ENCODE data around the gene CIZ1. TPM values are rescaled to one million over a fixed set of nuclear protein-coding genes. Genes with fewer than 3 reads are reported as not detected.
A peak's percentile ranks its signal among the peaks of the same experiment; 100 is the strongest.

The CIZ1 gene
- total and polyA plus RNA-seq, 2 experiments from 2014 or later, result 48.5 to 73.1 TPM

- no peaks in the 10 kb centered on the region for H3K9me3 ChIP-seq (ENCODE audit: low read depth)
- TF ChIP-seq EZH2 (IDR thresholded peaks at IDR 0.05; ENCODE audit: insufficient read depth, poor library complexity, severe bottlenecking) (no peak), EZH2phosphoT487 (IDR thresholded peaks at IDR 0.05; ENCODE audit: insufficient read depth, low read depth) (no peak)
- H4K20me1 ChIP-seq (ENCODE audit: insufficient read depth), result no peaks in the 10 kb centered on the region; the same call in 1 of the 2 replicates
- H3K4me3 ChIP-seq, result peak overlapping the region; percentile 98
- no peaks in the 10 kb centered on the region for H3F3A ChIP-seq (ENCODE audit: insufficient read depth)
- no peaks in the 10 kb centered on the region for H3K36me3 ChIP-seq (ENCODE audit: low read depth)
- no peak overlapping the region; the same call in 1 of the 2 replicates for H3K27ac ChIP-seq
- H2AFZ ChIP-seq, result peak overlapping the region; percentile 96
- no peaks in the 10 kb centered on the region for H3K27me3 ChIP-seq (replicated peaks; ENCODE audit: insufficient read depth)
- peaks cover 29% of the 10 kb centered on the region for H3K79me2 ChIP-seq (ENCODE audit: insufficient read depth)
- in situ Hi-C loops (cut with MboI), result no loop called here
- H3K9ac ChIP-seq, result peak overlapping the region; percentile 96
- WGBS, 2 experiments (ENCODE audit: low coverage in 1 of 2, low lambda C conversion rate in 2 of 2, missing lambda C conversion rate in 2 of 2), result 38 to 41% methylated on average over 28 to 29 of the region's 29 CpGs
- H3K4me1 ChIP-seq (ENCODE audit: insufficient read depth), result peaks cover 9% of the 10 kb centered on the region; the same call in 1 of the 2 replicates
- DNase-seq, result peak; percentile 31
- H3K9me2 ChIP-seq (ENCODE audit: insufficient read depth), result no peaks in the 10 kb centered on the region
- peak overlapping the region; percentile 84 for H3K4me2 ChIP-seq (ENCODE audit: unreplicated experiment)
Observed at GRCh38 chr9:128128836-128129590, 62.4 kb downstream of the CIZ1 start.

- in situ Hi-C loops (cut with MboI), result no loop called here
- WGBS, 2 experiments (ENCODE audit: low coverage in 1 of 2, low lambda C conversion rate in 2 of 2, missing lambda C conversion rate in 2 of 2), result 0 to 1% methylated on average over 68 to 82 of the region's 82 CpGs
- H3K4me2 ChIP-seq (ENCODE audit: unreplicated experiment), result peak overlapping the region; percentile 84
- peak overlapping the region; percentile 96 for H2AFZ ChIP-seq
- H3K27ac ChIP-seq, result peak overlapping the region; percentile 97
- H3K9me3 ChIP-seq (ENCODE audit: low read depth), result no peaks in the 10 kb centered on the region
- H3K9me2 ChIP-seq (ENCODE audit: insufficient read depth), result no peaks in the 10 kb centered on the region
- H3K27me3 ChIP-seq (replicated peaks; ENCODE audit: insufficient read depth), result no peaks in the 10 kb centered on the region
- no peaks in the 10 kb centered on the region for H3F3A ChIP-seq (ENCODE audit: insufficient read depth)
- H3K4me3 ChIP-seq, result peak overlapping the region; percentile 98
- no peaks in the 10 kb centered on the region; the same call in 1 of the 2 replicates for H4K20me1 ChIP-seq (ENCODE audit: insufficient read depth)
- DNase-seq, result peak; percentile 94
- peaks cover 29% of the 10 kb centered on the region for H3K79me2 ChIP-seq (ENCODE audit: insufficient read depth)
- TF ChIP-seq EZH2 (IDR thresholded peaks at IDR 0.05; ENCODE audit: insufficient read depth, poor library complexity, severe bottlenecking) (no peak), EZH2phosphoT487 (IDR thresholded peaks at IDR 0.05; ENCODE audit: insufficient read depth, low read depth) (no peak)
- peak overlapping the region; percentile 96 for H3K9ac ChIP-seq
- peaks cover 9% of the 10 kb centered on the region; the same call in 1 of the 2 replicates for H3K4me1 ChIP-seq (ENCODE audit: insufficient read depth)
- H3K36me3 ChIP-seq (ENCODE audit: low read depth), result no peaks in the 10 kb centered on the region
Observed at GRCh38 chr9:128127990-128128835, 63.2 kb downstream of the CIZ1 start.

- H3K9me2 ChIP-seq (ENCODE audit: insufficient read depth), result no peaks in the 10 kb centered on the region
- H3F3A ChIP-seq (ENCODE audit: insufficient read depth), result no peaks in the 10 kb centered on the region
- in situ Hi-C loops (cut with MboI), result no loop called here
- H3K9me3 ChIP-seq (ENCODE audit: low read depth), result no peaks in the 10 kb centered on the region
- DNase-seq, result peak; percentile 95
- peak within 1 kb of the TSS; percentile 96 for H3K9ac ChIP-seq
- peaks cover 29% of the 10 kb centered on the region for H3K79me2 ChIP-seq (ENCODE audit: insufficient read depth)
- peak within 1 kb of the TSS; percentile 84 for H3K4me2 ChIP-seq (ENCODE audit: unreplicated experiment)
- peaks cover 9% of the 10 kb centered on the region; the same call in 1 of the 2 replicates for H3K4me1 ChIP-seq (ENCODE audit: insufficient read depth)
- no peaks in the 10 kb centered on the region for H3K27me3 ChIP-seq (replicated peaks; ENCODE audit: insufficient read depth)
- H3K36me3 ChIP-seq (ENCODE audit: low read depth), result no peaks in the 10 kb centered on the region
- TF ChIP-seq EZH2phosphoT487 (IDR thresholded peaks at IDR 0.05; ENCODE audit: insufficient read depth, low read depth) (no peak), EZH2 (IDR thresholded peaks at IDR 0.05; ENCODE audit: insufficient read depth, poor library complexity, severe bottlenecking) (no peak)
- H4K20me1 ChIP-seq (ENCODE audit: insufficient read depth), result no peaks in the 10 kb centered on the region; the same call in 1 of the 2 replicates
- peak within 1 kb of the TSS; percentile 96 for H2AFZ ChIP-seq
- peak within 1 kb of the TSS; percentile 98 for H3K4me3 ChIP-seq
- 0% methylated on average over 22 to 50 of the region's 56 CpGs for WGBS, 2 experiments (ENCODE audit: low coverage in 1 of 2, low lambda C conversion rate in 2 of 2, missing lambda C conversion rate in 2 of 2)
- peak within 1 kb of the TSS; percentile 97 for H3K27ac ChIP-seq
Observed at GRCh38 chr9:128127568-128127989, 63.8 kb downstream of the CIZ1 start, which contains the start of gene PTGES2. TSS of gene PTGES2 (minus strand) at chr9:128127729. CDS start at chr9:128127717, 12 bp downstream.
